GM12865 (cell line): ENCODE data around the gene FBLN1.
A peak's percentile ranks its signal among the peaks of the same experiment; 100 is the strongest.
"Not testable (repeated sequence)": the region's sequence is repeated elsewhere in the genome, so short reads cannot be mapped to it uniquely, and the experiment has no call there.

Experiments used
- DNase-seq: peaks from one replicate; pipeline ENCODE4 v3.0.0; 2010; ENCODE audit warnings: low read depth
- H3K4me3 ChIP-seq: 2 replicates; pipeline ENCODE4 v1.5.1; 2011; ENCODE audit warnings: mild to moderate bottlenecking, low read depth, low read length, control low read depth
- TF ChIP-seq, protein P1 (sequence below): IDR thresholded peaks from 2 replicates; pipeline ENCODE4 v1.5.1; 2011; ENCODE audit warnings: low read length, control low read depth, low read depth, inconsistent platforms; ENCODE audit not compliant: insufficient read depth; ENCODE audit errors: missing control alignments

FBLN1 gene

DNA sequence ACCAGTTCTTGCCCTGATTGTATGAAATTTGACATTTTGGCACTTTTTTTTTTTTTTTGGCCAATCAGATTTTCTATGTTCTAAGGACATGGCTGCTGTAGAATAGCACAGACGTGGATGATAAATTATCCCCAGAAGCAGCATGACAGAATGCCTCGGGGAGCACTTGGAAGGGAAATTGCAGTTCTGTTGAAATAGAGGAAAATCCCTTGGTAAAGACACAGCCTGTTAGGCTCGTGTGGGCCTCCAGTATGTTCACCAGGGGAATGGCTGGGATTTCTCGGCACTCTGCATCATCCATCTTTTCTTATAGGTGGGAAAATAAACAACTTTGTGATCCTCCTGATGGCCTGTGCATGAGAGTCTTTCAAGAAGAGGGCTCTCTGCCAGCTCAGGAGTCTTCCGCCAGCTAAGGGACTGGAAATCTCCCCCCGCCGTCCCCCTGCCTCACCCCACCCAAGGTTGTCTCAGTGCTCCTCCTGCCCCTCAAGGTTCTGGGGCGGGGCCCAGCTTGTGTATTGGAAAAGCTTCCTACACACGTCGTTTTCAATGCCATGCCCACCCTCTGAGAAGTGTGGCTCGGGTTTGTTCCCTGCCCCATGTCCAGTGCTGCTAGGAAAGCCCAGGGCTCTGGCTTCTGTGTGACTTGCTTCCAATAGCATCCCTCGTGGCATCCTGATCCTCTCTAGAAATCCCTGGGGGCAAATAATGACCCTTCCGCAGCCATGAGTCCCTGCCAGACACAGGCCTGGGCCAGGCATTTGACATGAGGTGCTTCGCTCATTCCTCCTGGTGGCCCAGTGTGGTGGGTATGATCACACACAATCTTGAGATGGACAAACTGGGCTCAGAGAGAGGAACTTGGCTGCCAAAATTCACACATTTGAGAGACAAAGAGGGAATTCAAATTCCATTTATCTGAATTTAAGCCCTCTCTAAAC is 98.4 kb downstream of the FBLN1 start:
- DNase-seq: no peak
- TF ChIP-seq, protein P1, sequence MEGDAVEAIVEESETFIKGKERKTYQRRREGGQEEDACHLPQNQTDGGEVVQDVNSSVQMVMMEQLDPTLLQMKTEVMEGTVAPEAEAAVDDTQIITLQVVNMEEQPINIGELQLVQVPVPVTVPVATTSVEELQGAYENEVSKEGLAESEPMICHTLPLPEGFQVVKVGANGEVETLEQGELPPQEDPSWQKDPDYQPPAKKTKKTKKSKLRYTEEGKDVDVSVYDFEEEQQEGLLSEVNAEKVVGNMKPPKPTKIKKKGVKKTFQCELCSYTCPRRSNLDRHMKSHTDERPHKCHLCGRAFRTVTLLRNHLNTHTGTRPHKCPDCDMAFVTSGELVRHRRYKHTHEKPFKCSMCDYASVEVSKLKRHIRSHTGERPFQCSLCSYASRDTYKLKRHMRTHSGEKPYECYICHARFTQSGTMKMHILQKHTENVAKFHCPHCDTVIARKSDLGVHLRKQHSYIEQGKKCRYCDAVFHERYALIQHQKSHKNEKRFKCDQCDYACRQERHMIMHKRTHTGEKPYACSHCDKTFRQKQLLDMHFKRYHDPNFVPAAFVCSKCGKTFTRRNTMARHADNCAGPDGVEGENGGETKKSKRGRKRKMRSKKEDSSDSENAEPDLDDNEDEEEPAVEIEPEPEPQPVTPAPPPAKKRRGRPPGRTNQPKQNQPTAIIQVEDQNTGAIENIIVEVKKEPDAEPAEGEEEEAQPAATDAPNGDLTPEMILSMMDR: no peak

DNA sequence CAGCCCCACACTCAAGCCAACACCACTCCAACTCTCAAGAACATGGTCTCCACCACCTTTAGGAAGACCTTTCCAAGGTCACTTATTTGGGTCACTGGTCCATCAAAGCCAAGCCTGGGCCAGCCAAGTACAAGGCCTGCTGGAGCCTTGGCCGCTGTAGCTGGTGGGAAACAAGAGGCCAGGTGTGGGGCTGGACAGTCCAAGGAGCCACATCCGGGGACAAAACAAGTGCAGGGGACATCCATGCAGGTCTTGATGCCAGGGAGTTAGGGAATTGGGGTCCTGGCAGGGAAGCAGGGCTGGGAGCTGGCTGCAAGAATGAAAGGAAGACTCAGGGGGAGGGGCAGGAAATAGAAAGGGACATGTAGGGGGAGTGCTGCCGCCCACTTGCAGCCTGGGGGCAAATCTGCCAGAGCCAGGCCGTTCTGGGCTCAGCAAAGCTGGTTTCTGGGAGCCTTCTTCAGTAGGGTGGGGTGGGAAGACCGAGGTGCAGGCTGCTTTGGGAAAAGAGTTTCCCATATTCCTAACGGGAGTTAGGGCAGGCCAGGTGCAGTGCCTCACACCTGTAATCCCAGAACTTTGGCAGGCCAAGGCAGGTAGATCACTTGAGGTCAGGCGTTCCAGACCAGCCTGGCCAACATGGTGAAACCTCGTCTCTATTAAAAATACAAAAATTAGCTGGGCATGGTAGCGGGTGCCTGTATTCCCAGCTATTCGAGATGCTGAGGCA is 99.5 kb downstream of the FBLN1 start:
- TF ChIP-seq, protein P1: no peak
- no peak for DNase-seq

More for the DNA sequence above, 98.4 kb downstream of the FBLN1 start:
- no peak overlapping the region for H3K4me3 ChIP-seq

DNA sequence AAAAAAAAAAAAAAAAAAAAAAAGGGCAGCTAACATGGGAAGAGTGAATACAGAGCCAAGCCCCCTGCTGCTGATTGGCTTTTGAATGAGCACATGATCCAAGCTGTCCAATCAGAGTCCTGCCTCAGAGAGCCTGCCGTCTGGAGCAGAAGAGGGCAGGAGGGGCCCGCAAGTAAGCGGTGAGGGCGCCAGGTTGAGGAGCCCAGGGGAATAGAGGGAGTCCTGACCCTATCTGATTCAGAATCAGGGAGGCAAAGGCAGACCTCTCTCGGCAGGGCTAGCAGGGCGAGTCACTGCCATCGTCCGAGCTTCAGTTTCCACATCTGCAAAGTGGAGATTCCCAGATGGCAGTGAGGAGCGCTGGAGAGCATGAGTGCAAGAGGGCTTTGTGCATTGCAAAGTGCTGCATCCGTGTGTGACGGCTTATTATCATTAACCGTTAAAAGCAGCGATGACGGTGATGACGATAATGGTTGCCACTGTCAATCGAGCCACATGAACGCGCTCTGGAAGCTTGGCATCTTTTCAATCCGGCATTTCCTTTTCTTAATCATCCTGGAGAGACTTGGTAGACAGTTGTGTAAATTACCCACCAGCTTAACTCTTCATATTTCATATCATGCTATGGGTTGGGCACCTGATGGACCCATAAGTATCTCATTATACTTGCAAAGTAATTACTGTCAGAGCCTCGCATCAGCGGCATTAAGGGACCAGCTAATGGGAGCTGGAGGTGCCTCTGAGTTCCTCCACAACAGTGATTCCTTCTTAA is 100.3 kb downstream of the FBLN1 start:
- peak; percentile 16 for DNase-seq
- TF ChIP-seq, protein P1: no peak
- H3K4me3 ChIP-seq: no peak overlapping the region

More for the DNA sequence above, 99.5 kb downstream of the FBLN1 start:
- no peak overlapping the region for H3K4me3 ChIP-seq

DNA sequence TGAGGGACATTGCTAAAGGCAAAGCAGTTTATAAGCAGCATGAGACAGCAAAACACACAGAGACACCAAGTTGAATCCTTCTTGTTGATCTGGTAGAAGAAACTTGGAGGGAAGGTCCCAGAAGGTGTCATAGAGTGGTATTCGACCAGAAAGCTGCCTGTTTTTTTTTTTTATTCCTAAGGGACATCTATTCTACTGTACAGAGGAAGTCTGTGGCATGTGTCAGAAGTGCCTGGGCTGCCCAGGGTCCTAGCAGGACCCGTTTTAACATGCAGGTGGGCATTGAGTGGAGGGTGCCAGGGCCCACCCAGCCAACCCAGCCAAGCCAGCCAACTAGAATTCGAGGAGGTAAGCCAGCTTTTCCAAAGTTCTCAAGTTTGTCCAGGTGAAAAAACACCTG is 100.9 kb downstream of the FBLN1 start:
- TF ChIP-seq, protein P1: no peak
- no peak for DNase-seq
- no peak overlapping the region for H3K4me3 ChIP-seq

DNA sequence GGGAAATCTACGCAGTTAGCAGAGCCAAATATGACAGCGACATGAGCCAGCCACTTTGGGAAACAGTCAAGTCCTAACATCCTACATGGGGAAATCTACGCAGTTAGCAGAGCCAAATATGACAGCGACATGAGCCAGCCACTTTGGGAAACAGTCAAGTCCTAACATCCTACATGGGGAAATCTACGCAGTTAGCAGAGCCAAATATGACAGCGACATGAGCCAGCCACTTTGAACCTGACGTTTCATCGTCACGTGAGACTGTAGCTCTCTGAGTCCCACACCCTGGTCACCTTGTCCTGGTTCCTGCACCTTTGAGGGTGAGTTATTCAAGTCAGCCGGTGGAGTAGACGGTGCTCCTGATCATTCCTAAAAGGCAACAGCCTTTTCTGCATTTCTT is 105.4 kb downstream of the FBLN1 start:
- not testable (repeated sequence) for H3K4me3 ChIP-seq, DNase-seq

DNA sequence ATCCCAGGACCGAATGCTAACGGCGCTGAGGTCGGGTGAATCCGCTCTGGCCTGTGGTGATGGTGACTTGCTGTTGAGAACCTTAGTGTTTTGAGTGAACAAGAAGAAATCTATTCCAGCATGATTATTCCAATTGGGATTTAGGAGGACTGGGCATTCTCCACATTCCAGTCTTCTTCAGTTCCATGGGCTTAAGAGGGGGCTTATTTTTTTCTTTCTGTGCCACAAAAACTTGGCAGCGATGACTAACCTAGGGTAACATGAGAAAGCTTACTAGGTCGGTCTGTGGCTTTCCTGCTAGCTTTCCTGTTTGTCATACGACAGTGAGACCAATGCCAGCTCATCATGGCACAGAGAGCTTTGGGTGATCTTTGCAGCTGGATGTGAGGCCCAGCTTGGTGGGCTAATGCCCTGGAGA is 106.1 kb downstream of the FBLN1 start:
- TF ChIP-seq, protein P1: no peak
- no peak for DNase-seq
- no peak overlapping the region for H3K4me3 ChIP-seq
